Measurements from ENCODE around the gene PHACTR2.

- TF ChIP-seq POLR2A (IDR thresholded peaks at IDR 0.05; ENCODE audit: low read depth, low read length), result no peak
- no peak for TF ChIP-seq POLR2AphosphoS5 (IDR thresholded peaks at IDR 0.05; ENCODE audit: low read depth, low read length)
Measured at GRCh38 chr6:143753678-143754077, 75.9 kb downstream of the PHACTR2 start.
